Measurements from ENCODE around the gene SUCLG2. TPM values are rescaled to one million over a fixed set of nuclear protein-coding genes. Genes with fewer than 3 reads are reported as not detected.
A peak's percentile ranks its signal among the peaks of the same experiment; 100 is the strongest.

Gene SUCLG2
- total RNA-seq, 1 donor from 2014 or later: 20.8 TPM

DNA sequence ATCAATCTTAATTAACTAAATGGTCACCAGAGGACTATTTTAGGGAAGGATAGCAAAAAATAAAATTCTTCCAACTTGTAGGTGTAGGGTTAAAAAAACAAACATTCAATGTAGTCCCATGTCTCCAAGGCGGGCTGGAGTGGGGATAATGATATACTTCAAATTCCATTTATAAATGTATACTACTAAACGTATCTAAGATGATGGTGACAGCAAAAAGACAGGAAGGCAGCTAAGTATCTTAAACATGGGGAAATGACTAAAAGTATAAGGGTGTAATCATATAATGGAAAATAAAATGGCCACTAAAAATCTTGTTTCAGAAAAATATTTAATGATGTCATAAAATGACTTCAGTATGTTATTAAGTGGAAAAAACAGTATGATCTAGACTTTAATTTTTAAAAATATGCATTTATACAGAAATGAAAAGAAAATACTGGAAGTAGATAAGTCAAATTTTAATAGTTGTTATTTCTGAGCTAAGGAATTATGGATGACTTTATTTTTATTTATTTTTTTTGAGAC lies 181.7 kb downstream of the SUCLG2 start:
- Histone ChIP-seq H3K4me1 (ENCODE audit: insufficient read depth, low read length) (peaks cover 9% of the 10 kb centered on the region), H3K4me3 (ENCODE audit: insufficient read depth, low read depth, low read length) (no peak overlapping the region), H4K20me1 (ENCODE audit: insufficient read depth, low read length) (no peaks in the 10 kb centered on the region), H3K27me3 (ENCODE audit: insufficient read depth, low read length) (no peaks in the 10 kb centered on the region), H2AFZ (ENCODE audit: low read depth, low read length) (no peak overlapping the region), H3K4me2 (ENCODE audit: low read length) (no peak overlapping the region), H3K79me2 (ENCODE audit: insufficient read depth, low read length) (no peaks in the 10 kb centered on the region), H3K9ac (ENCODE audit: low read length) (no peak overlapping the region), H3K27ac (ENCODE audit: low read depth, low read length) (no peak overlapping the region), H3K9me3 (ENCODE audit: insufficient read depth, low read depth, low read length) (no peaks in the 10 kb centered on the region), H3K36me3 (ENCODE audit: insufficient read depth, low read length) (no peaks in the 10 kb centered on the region)
- H3K36me3 Mint-ChIP-seq (ENCODE audit: low read depth, unreplicated experiment): peaks cover 5% of the 10 kb centered on the region
- TF ChIP-seq EZH2 (IDR thresholded peaks at IDR 0.05; ENCODE audit: insufficient read depth, low read length): no peak
- TF ChIP-seq, protein P1, sequence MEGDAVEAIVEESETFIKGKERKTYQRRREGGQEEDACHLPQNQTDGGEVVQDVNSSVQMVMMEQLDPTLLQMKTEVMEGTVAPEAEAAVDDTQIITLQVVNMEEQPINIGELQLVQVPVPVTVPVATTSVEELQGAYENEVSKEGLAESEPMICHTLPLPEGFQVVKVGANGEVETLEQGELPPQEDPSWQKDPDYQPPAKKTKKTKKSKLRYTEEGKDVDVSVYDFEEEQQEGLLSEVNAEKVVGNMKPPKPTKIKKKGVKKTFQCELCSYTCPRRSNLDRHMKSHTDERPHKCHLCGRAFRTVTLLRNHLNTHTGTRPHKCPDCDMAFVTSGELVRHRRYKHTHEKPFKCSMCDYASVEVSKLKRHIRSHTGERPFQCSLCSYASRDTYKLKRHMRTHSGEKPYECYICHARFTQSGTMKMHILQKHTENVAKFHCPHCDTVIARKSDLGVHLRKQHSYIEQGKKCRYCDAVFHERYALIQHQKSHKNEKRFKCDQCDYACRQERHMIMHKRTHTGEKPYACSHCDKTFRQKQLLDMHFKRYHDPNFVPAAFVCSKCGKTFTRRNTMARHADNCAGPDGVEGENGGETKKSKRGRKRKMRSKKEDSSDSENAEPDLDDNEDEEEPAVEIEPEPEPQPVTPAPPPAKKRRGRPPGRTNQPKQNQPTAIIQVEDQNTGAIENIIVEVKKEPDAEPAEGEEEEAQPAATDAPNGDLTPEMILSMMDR (IDR thresholded peaks at IDR 0.05; ENCODE audit: insufficient read depth, low read depth, low read length): no peak
- FAIRE-seq (no peak), DNase-seq (ENCODE audit: low read depth) (no peak)
- no peak overlapping the region for H3K4me3 Mint-ChIP-seq (ENCODE audit: unreplicated experiment)
- H3K4me1 Mint-ChIP-seq (ENCODE audit: low read depth, unreplicated experiment): no peaks in the 10 kb centered on the region
- H3K27ac Mint-ChIP-seq (ENCODE audit: unreplicated experiment): no peak overlapping the region
- no peaks in the 10 kb centered on the region for H3K27me3 Mint-ChIP-seq (ENCODE audit: low read depth, unreplicated experiment)
- no peaks in the 10 kb centered on the region for H3K9me3 Mint-ChIP-seq (ENCODE audit: unreplicated experiment)

GRCh38 chr3:67470207-67470606 lies 184.2 kb downstream of the SUCLG2 start:
- Histone ChIP-seq H3K4me1 (ENCODE audit: insufficient read depth, low read length) (peaks cover 9% of the 10 kb centered on the region), H3K36me3 (ENCODE audit: insufficient read depth, low read length) (no peaks in the 10 kb centered on the region), H4K20me1 (ENCODE audit: insufficient read depth, low read length) (no peaks in the 10 kb centered on the region), H3K4me3 (ENCODE audit: insufficient read depth, low read depth, low read length) (no peak overlapping the region), H3K27ac (ENCODE audit: low read depth, low read length) (no peak overlapping the region), H3K79me2 (ENCODE audit: insufficient read depth, low read length) (no peaks in the 10 kb centered on the region), H2AFZ (ENCODE audit: low read depth, low read length) (no peak overlapping the region), H3K27me3 (ENCODE audit: insufficient read depth, low read length) (no peaks in the 10 kb centered on the region), H3K9ac (ENCODE audit: low read length) (no peak overlapping the region), H3K4me2 (ENCODE audit: low read length) (no peak overlapping the region), H3K9me3 (ENCODE audit: insufficient read depth, low read depth, low read length) (no peaks in the 10 kb centered on the region)
- H3K27me3 Mint-ChIP-seq (ENCODE audit: low read depth, unreplicated experiment): no peaks in the 10 kb centered on the region
- TF ChIP-seq EZH2 (IDR thresholded peaks at IDR 0.05; ENCODE audit: insufficient read depth, low read length): no peak
- TF ChIP-seq, protein P1 (IDR thresholded peaks at IDR 0.05; ENCODE audit: insufficient read depth, low read depth, low read length): no peak
- H3K9me3 Mint-ChIP-seq (ENCODE audit: unreplicated experiment): no peaks in the 10 kb centered on the region
- no peak overlapping the region for H3K27ac Mint-ChIP-seq (ENCODE audit: unreplicated experiment)
- FAIRE-seq (no peak), DNase-seq (ENCODE audit: low read depth) (no peak)
- H3K36me3 Mint-ChIP-seq (ENCODE audit: low read depth, unreplicated experiment): peaks cover 5% of the 10 kb centered on the region
- H3K4me1 Mint-ChIP-seq (ENCODE audit: low read depth, unreplicated experiment): no peaks in the 10 kb centered on the region
- H3K4me3 Mint-ChIP-seq (ENCODE audit: unreplicated experiment): no peak overlapping the region

DNA sequence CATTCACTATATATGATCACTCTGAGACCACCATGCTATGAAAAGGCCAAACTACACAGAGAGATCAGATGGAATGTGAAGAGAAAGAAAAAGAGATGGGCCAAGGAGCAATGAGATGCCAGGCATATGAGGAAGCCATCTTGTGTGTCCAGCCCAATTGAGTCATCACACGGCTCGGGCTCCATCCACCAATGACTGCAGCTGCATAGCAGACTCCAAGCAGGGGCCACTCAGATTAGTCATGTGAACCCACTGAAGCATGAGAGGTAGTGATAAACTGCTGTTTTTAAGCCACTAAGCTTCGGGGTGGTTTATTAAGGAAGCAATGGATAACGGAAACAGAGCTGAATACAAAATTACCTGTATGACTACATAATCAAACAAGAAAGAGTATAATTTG lies 185.9 kb downstream of the SUCLG2 start:
- Mint-ChIP-seq H3K27ac (ENCODE audit: unreplicated experiment) (no peak overlapping the region), H3K4me3 (ENCODE audit: unreplicated experiment) (no peak overlapping the region), H3K4me1 (ENCODE audit: low read depth, unreplicated experiment) (no peaks in the 10 kb centered on the region), H3K36me3 (ENCODE audit: low read depth, unreplicated experiment) (peaks cover 5% of the 10 kb centered on the region), H3K9me3 (ENCODE audit: unreplicated experiment) (no peaks in the 10 kb centered on the region), H3K27me3 (ENCODE audit: low read depth, unreplicated experiment) (no peaks in the 10 kb centered on the region)
- H4K20me1 ChIP-seq (ENCODE audit: insufficient read depth, low read length): no peaks in the 10 kb centered on the region
- H3K9me3 ChIP-seq (ENCODE audit: insufficient read depth, low read depth, low read length): no peaks in the 10 kb centered on the region
- peaks cover 9% of the 10 kb centered on the region for H3K4me1 ChIP-seq (ENCODE audit: insufficient read depth, low read length)
- H3K4me3 ChIP-seq (ENCODE audit: insufficient read depth, low read depth, low read length): no peak overlapping the region
- peak overlapping the region; percentile 40 for H2AFZ ChIP-seq (ENCODE audit: low read depth, low read length)
- FAIRE-seq (no peak), DNase-seq (ENCODE audit: low read depth) (peak; percentile 68)
- H3K4me2 ChIP-seq (ENCODE audit: low read length): peak overlapping the region; percentile 21
- H3K27me3 ChIP-seq (ENCODE audit: insufficient read depth, low read length): no peaks in the 10 kb centered on the region
- H3K9ac ChIP-seq (ENCODE audit: low read length): no peak overlapping the region
- no peaks in the 10 kb centered on the region for H3K36me3 ChIP-seq (ENCODE audit: insufficient read depth, low read length)
- H3K27ac ChIP-seq (ENCODE audit: low read depth, low read length): peak overlapping the region; percentile 39
- H3K79me2 ChIP-seq (ENCODE audit: insufficient read depth, low read length): no peaks in the 10 kb centered on the region
- no peak for TF ChIP-seq EZH2 (IDR thresholded peaks at IDR 0.05; ENCODE audit: insufficient read depth, low read length)
